Lower lobe of right lung (tissue), 2 donors: ENCODE data around the gene DHDH. TPM values are rescaled to one million over a fixed set of nuclear protein-coding genes. Genes with fewer than 3 reads are reported as not detected.

Experiments
- ATAC-seq, 2 donors: fragments of 200-7000 bp; cut with Tn5 transposase; one replicate each; pipeline ENCODE4 v1.9.1; 2020 to 2022; ENCODE audit warnings: mild to moderate bottlenecking in 2 of 2, moderate library complexity in 2 of 2
- DNase-seq: peaks from one replicate; pipeline ENCODE4 v3.0.0-alpha.2; 2020
- H3K27ac ChIP-seq: fragments of 200-600 bp; one replicate; pipeline ENCODE4 v1.8.0; 2022
- H3K27me3 ChIP-seq: fragments of 200-600 bp; one replicate; pipeline ENCODE4 v1.8.0; 2022; ENCODE audit warnings: low read depth
- H3K36me3 ChIP-seq: fragments of 200-600 bp; one replicate; pipeline ENCODE4 v1.8.0; 2022; ENCODE audit warnings: mild to moderate bottlenecking
- H3K4me1 ChIP-seq: fragments of 200-600 bp; one replicate; pipeline ENCODE4 v1.8.0; 2022
- H3K4me3 ChIP-seq: fragments of 200-600 bp; one replicate; pipeline ENCODE4 v1.8.0; 2022; ENCODE audit warnings: mild to moderate bottlenecking
- H3K9me3 ChIP-seq: fragments of 200-600 bp; one replicate; pipeline ENCODE4 v1.8.0; 2022
- CTCF ChIP-seq: fragments of 200-600 bp; IDR thresholded peaks from one replicate; pipeline ENCODE4 v1.8.0; 2022; ENCODE audit warnings: antibody characterized with exemption, mild to moderate bottlenecking
- intact Hi-C: fragments of 100-400 bp; cut with DNase I; formaldehyde crosslinking; loops from one replicate; pipeline ENCODE4 v1.11.0; 2022
- total RNA-seq: library from RNA; stranded (reverse); fragmentation: NEBNext Ultra II Directional; extraction: Animal tissue kit (Norgen Biotek cat#: 25700); gene quantifications from one replicate; pipeline ENCODE4 v1.2.1, GENCODE V29; 2021
- donor health status: DM: no; HTN: yes; CAD: no; lungs with severe emphysema.

DHDH gene
- total RNA-seq, 1 donor from 2014 or later, result 1.9 TPM

- ATAC-seq (no peak), DNase-seq (no peak)
- peaks cover 63% of the 10 kb centered on the region for H3K36me3 ChIP-seq
- intact Hi-C loops, result no loop called here
- H3K27me3 ChIP-seq, result no peaks in the 10 kb centered on the region
- no peak overlapping the region for H3K27ac ChIP-seq
- peaks cover 6% of the 10 kb centered on the region for H3K4me1 ChIP-seq
- H3K9me3 ChIP-seq, result no peaks in the 10 kb centered on the region
- no peak overlapping the region for H3K4me3 ChIP-seq
- TF ChIP-seq CTCF, result no peak
These were observed 42.7 kb downstream of the DHDH start for GRCh38 chr19:48975947-48976847.

GRCh38 chr19:48977061-48977460 lies 43.6 kb downstream of the DHDH start:
- no peak overlapping the region for H3K27ac ChIP-seq
- peaks cover 6% of the 10 kb centered on the region for H3K4me1 ChIP-seq
- ATAC-seq (no peak), DNase-seq (no peak)
- no peak for TF ChIP-seq CTCF
- H3K27me3 ChIP-seq, result no peaks in the 10 kb centered on the region
- H3K36me3 ChIP-seq, result peaks cover 63% of the 10 kb centered on the region
- intact Hi-C loops, result no loop called here
- no peak overlapping the region for H3K4me3 ChIP-seq
- H3K9me3 ChIP-seq, result no peaks in the 10 kb centered on the region

- intact Hi-C loops, result no loop called here
- Histone ChIP-seq H3K27ac (no peak overlapping the region), H3K4me3 (no peak overlapping the region), H3K36me3 (peaks cover 80% of the 10 kb centered on the region), H3K9me3 (no peaks in the 10 kb centered on the region), H3K4me1 (peaks cover 6% of the 10 kb centered on the region), H3K27me3 (no peaks in the 10 kb centered on the region)
- DNase-seq, result no peak
- TF ChIP-seq CTCF, result no peak
- no peak for ATAC-seq
These were observed 48.8 kb downstream of the DHDH start for GRCh38 chr19:48982280-48982679.

GRCh38 chr19:48985711-48986110 lies 52.2 kb downstream of the DHDH start:
- no peak for ATAC-seq
- no peak for DNase-seq
- Histone ChIP-seq H3K4me1 (peaks cover under 1% of the 10 kb centered on the region), H3K9me3 (no peaks in the 10 kb centered on the region), H3K36me3 (peaks cover 87% of the 10 kb centered on the region), H3K27me3 (no peaks in the 10 kb centered on the region), H3K4me3 (no peak overlapping the region), H3K27ac (no peak overlapping the region)
- TF ChIP-seq CTCF, result no peak
- intact Hi-C loops, result no loop called here

- Histone ChIP-seq H3K36me3 (peaks cover 84% of the 10 kb centered on the region), H3K9me3 (no peaks in the 10 kb centered on the region), H3K4me3 (no peak overlapping the region), H3K27ac (no peak overlapping the region), H3K4me1 (peaks cover 6% of the 10 kb centered on the region), H3K27me3 (no peaks in the 10 kb centered on the region)
- DNase-seq (no peak), ATAC-seq (no peak)
- intact Hi-C loops, result no loop called here
- no peak for TF ChIP-seq CTCF
These were observed 52.7 kb downstream of the DHDH start for GRCh38 chr19:48986211-48986610.
